RWPE2 (cell line): ENCODE measurements around the gene GTF2F1.
A peak's percentile ranks its signal among the peaks of the same experiment; 100 is the strongest.
"Not testable (repeated sequence)": the region's sequence is repeated elsewhere in the genome, so short reads cannot be mapped to it uniquely, and the experiment has no call there.

Experiments
- ATAC-seq: fragments of 200-7000 bp; cut with Tn5 transposase; 3 replicates; pipeline ENCODE4 v1.9.1; 2021; ENCODE audit warnings: low read depth
- DNase-seq: peaks from one replicate; pipeline ENCODE4 v3.0.0-alpha.2; 2020; ENCODE audit warnings: low spot score
- H3K27ac ChIP-seq: fragments of 450-650 bp; 2 replicates; pipeline ENCODE4 v1.5.1; 2017; ENCODE audit warnings: mild to moderate bottlenecking; ENCODE audit not compliant: poor library complexity, severe bottlenecking
- H3K27me3 ChIP-seq: fragments of 250-450 bp; sonication (Bioruptor Pico); 2 replicates; pipeline ENCODE4 v1.5.1; 2021; ENCODE audit warnings: mild to moderate bottlenecking, moderate library complexity; ENCODE audit not compliant: insufficient read depth, poor library complexity, severe bottlenecking
- H3K36me3 ChIP-seq: fragments of 250-450 bp; sonication (Bioruptor Pico); 2 replicates; pipeline ENCODE4 v1.5.1; 2020; ENCODE audit warnings: low read depth, mild to moderate bottlenecking, moderate library complexity
- H3K4me1 ChIP-seq: fragments of 250-450 bp; sonication (Bioruptor Pico); 2 replicates; pipeline ENCODE4 v1.5.1; 2021; ENCODE audit warnings: mild to moderate bottlenecking, moderate library complexity; ENCODE audit not compliant: insufficient read depth, poor library complexity, severe bottlenecking
- H3K4me3 ChIP-seq: fragments of 250-450 bp; sonication (Bioruptor Pico); 2 replicates; pipeline ENCODE4 v1.5.1; 2021; ENCODE audit warnings: mild to moderate bottlenecking, moderate library complexity; ENCODE audit not compliant: severe bottlenecking
- H3K9me3 ChIP-seq: fragments of 250-450 bp; sonication (Bioruptor Pico); 2 replicates; pipeline ENCODE4 v1.5.1; 2021; ENCODE audit warnings: mild to moderate bottlenecking, moderate library complexity; ENCODE audit not compliant: severe bottlenecking
- TF ChIP-seq, protein P1 (sequence below): fragments of 450-650 bp; IDR thresholded peaks from one replicate; pipeline ENCODE4 v1.5.1; 2017; ENCODE audit warnings: mild to moderate bottlenecking, moderate library complexity; ENCODE audit not compliant: poor library complexity, severe bottlenecking

The GTF2F1 gene

DNA sequence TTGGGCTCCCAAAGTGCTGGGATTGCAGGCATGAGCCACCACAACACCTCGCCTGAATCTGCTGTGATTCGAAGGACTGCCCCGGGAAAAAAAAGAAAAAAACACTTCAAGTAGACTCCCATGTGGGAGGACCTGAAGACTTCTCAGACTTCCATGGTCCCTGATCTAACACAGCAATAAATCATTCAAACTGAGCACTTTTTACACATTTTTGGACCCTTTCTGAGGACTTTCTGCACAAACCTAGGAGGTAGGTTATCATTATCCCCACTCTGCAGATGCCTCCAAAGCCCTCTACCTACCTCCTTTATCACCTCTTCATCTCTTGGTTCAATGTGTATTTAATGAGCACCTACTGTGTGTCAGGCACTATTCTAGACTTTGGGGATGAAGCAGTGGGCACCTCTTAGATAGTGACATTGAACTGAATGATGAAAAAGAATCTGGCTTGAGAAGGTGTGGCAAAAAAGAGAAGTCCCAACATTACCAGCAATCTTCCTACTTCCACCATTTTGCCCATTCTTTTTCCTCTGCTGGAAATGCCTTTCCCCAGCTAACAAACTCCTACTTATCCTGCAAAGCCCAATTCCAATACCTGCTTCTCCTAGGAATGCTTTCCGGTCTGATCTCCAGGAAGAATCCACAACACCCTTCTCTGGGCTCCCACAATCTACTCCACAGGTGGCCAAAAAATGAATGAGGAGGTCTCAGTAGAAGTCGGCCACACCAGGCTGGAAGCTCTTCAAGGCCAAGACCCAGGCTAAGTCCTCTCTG, 33.2 kb downstream of the GTF2F1 start:
- H3K27ac ChIP-seq: no peak overlapping the region

DNA sequence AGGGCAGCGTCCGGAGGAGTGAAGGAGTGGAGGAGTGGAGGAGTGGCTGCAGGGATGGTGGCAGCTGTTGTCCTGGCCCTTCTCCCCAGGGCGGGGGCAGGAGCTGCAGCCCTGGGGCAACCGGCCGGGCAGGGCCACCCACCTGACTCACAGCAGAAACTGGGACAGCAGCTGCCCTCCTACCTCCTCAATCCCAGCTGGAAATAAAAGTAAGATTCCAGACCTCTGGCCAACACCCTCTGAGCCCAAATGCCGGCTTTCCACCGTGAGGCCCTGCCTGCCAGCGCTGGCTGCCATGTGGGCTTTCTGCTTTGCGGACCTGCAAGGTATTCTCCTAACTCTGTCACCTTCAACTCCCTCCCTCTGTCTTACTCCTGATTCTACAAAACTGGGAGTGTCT, 35.0 kb downstream of the GTF2F1 start:
- H3K27me3 ChIP-seq: no peaks in the 10 kb centered on the region
- no peaks in the 10 kb centered on the region for H3K4me1 ChIP-seq
- H3K36me3 ChIP-seq: 0 out of 2 replicates have a peak, but pooled peaks cover under 1% of the 10 kb centered on the region
- H3K9me3 ChIP-seq: no peaks in the 10 kb centered on the region
- no peak for ATAC-seq
- H3K4me3 ChIP-seq: no peak overlapping the region
- no peak overlapping the region for H3K27ac ChIP-seq
- DNase-seq: no peak
- TF ChIP-seq, protein P1, sequence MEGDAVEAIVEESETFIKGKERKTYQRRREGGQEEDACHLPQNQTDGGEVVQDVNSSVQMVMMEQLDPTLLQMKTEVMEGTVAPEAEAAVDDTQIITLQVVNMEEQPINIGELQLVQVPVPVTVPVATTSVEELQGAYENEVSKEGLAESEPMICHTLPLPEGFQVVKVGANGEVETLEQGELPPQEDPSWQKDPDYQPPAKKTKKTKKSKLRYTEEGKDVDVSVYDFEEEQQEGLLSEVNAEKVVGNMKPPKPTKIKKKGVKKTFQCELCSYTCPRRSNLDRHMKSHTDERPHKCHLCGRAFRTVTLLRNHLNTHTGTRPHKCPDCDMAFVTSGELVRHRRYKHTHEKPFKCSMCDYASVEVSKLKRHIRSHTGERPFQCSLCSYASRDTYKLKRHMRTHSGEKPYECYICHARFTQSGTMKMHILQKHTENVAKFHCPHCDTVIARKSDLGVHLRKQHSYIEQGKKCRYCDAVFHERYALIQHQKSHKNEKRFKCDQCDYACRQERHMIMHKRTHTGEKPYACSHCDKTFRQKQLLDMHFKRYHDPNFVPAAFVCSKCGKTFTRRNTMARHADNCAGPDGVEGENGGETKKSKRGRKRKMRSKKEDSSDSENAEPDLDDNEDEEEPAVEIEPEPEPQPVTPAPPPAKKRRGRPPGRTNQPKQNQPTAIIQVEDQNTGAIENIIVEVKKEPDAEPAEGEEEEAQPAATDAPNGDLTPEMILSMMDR: no peak

More for the DNA sequence above, 33.2 kb downstream of the GTF2F1 start:
- H3K9me3 ChIP-seq: no peaks in the 10 kb centered on the region
- no peak overlapping the region for H3K4me3 ChIP-seq
- ATAC-seq (no peak), DNase-seq (no peak)
- H3K36me3 ChIP-seq: peaks cover 13% of the 10 kb centered on the region
- no peaks in the 10 kb centered on the region for H3K4me1 ChIP-seq
- TF ChIP-seq, protein P1: no peak
- H3K27me3 ChIP-seq: no peaks in the 10 kb centered on the region

GRCh38 chr19:6357174-6357573, 35.8 kb downstream of the GTF2F1 start:
- TF ChIP-seq, protein P1: no peak
- no peaks in the 10 kb centered on the region for H3K9me3 ChIP-seq
- no peak overlapping the region for H3K27ac ChIP-seq
- no peaks in the 10 kb centered on the region for H3K27me3 ChIP-seq
- no peak for ATAC-seq
- no peaks in the 10 kb centered on the region for H3K36me3 ChIP-seq
- no peak overlapping the region for H3K4me3 ChIP-seq
- no peak for DNase-seq
- H3K4me1 ChIP-seq: no peaks in the 10 kb centered on the region

DNA sequence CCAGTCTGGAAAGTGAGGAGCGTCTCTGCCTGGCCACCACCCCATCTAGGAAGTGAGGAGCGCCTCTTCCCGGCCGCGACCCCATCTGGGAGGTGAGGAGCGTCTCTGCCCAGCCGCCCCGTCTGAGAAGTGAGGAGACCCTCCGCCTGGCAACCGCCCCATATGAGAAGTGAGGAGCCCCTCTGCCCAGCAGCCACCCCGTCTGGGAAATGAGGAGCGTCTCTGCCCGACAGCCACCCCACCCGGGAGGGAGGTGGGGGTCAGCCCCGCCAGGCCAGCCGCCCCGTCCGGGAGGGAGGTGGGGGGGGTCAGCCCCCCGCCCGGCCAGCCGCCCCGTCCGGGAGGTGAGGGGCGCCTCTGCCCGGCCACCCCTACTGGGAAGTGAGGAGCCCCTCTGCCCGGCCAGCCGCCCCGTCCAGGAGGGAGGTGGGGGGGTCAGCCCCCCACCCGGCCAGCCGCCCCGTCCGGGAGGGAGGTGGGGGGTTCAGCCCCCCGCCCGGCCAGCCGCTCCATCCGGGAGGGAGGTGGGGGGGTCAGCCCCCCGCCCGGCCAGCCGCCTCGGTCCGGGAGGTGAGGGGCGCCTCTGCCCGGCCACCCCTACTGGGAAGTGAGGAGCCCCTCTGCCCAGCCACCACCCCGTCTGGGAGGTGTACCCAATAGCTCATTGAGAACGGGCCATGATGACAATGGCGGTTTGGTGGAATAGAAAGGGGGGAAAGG, 37.5 kb downstream of the GTF2F1 start:
- H3K4me1 ChIP-seq, H3K9me3 ChIP-seq, ATAC-seq, H3K36me3 ChIP-seq, H3K4me3 ChIP-seq, H3K27me3 ChIP-seq, DNase-seq, H3K27ac ChIP-seq: not testable (repeated sequence)

DNA sequence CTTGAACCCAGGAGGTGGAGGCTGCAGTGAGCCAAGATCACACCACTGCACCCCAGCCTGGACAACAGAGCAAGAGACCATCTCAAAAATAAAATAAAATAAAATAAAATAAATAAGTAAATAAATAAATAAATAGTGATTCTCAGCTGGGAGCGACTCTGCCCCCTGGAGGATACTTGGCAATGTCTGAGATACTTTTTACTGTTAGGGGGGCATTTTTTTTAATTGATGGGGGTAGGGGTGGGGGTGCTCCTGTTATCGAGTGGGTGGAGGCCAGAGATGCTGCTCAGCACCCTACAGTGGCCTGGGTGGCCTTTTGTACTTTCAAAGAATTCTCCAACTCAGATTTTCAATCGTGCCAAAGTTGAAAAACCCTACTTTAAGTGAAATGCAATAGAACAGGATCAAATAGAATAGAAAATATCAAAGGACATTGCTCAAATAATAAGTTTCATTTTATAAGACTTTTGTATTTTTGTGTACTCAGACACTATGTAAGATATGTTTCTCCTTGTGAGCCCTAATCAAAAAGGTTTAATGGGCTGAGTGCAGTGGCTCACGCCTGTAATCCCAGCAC, 38.8 kb downstream of the GTF2F1 start:
- H3K4me3 ChIP-seq: no peak overlapping the region
- ATAC-seq (no peak), DNase-seq (no peak)
- H3K4me1 ChIP-seq: no peaks in the 10 kb centered on the region
- no peaks in the 10 kb centered on the region for H3K27me3 ChIP-seq
- H3K27ac ChIP-seq: no peak overlapping the region
- H3K36me3 ChIP-seq: no peaks in the 10 kb centered on the region
- no peaks in the 10 kb centered on the region for H3K9me3 ChIP-seq
- TF ChIP-seq, protein P1: peak; percentile 54
